Thyroid gland (tissue), 4 donors: ENCODE data around the gene CTSE. TPM values are rescaled to one million over a fixed set of nuclear protein-coding genes. Genes with fewer than 3 reads are reported as not detected.

Source experiments
- DNase-seq, 2 donors: peaks; one replicate each; pipeline ENCODE4 v3.0.0-alpha.2; 2019
- H3K27ac ChIP-seq, 3 donors: fragments of 200-600 bp; sonication (generic); 1 replicate in 2 of 3; 2 replicates in 1 of 3; pipeline ENCODE4 v1.5.1; 2016 to 2019; ENCODE audit warnings: mild to moderate bottlenecking in 1 of 3, moderate library complexity in 1 of 3
- H3K27me3 ChIP-seq: fragments of 200-600 bp; sonication (generic); one replicate; pipeline ENCODE4 v1.5.1; 2019
- H3K36me3 ChIP-seq, 2 donors: fragments of 200-600 bp; sonication (generic); one replicate each; pipeline ENCODE4 v1.5.1; 2016 to 2019
- H3K4me1 ChIP-seq, 2 donors: fragments of 200-600 bp; sonication (generic); one replicate each; pipeline ENCODE4 v1.5.1; 2017 to 2019
- H3K4me3 ChIP-seq, 3 donors: fragments of 200-600 bp; sonication (generic); replicated peaks in 1 of 3; 1 replicate in 2 of 3; 2 replicates in 1 of 3; pipeline ENCODE4 v1.5.1; 2016; ENCODE audit warnings: mild to moderate bottlenecking in 1 of 3
- H3K9me3 ChIP-seq: fragments of 200-600 bp; sonication (generic); one replicate; pipeline ENCODE4 v1.5.1; 2017
- CTCF ChIP-seq, 6 experiments: fragments of 200-600 bp in 3 of 6; fragments of 450-650 bp in 3 of 6; sonication (generic) in 3 of 6; IDR thresholded peaks; one replicate each; pipeline ENCODE4 v1.5.1; 2016 to 2019; ENCODE audit warnings: antibody characterized with exemption in 6 of 6, mild to moderate bottlenecking in 2 of 6, inconsistent platforms in 1 of 6, moderate library complexity in 1 of 6
- POLR2A ChIP-seq, 2 donors: fragments of 450-650 bp; IDR thresholded peaks; one replicate each; pipeline ENCODE4 v1.6.1; 2017; ENCODE audit warnings: antibody characterized with exemption in 2 of 2, mild to moderate bottlenecking in 2 of 2, moderate library complexity in 1 of 2
- WGBS, 2 donors: methylation state at CpG; one replicate each; pipeline ENCODE4 v1.1.5; 2017; 5-methylcytosine and 5-hydroxymethylcytosine counted together
- intact Hi-C: fragments of 100-400 bp; cut with DNase I; formaldehyde crosslinking; loops from one replicate; pipeline ENCODE4 v1.15.1; 2023
- total RNA-seq, 4 donors: library from RNA; depleted of rRNA; stranded (reverse); fragments of >200 nt; gene quantifications; one replicate each; pipeline ENCODE4 v1.2.3, GENCODE V29; 2016

The CTSE gene
- total RNA-seq, 4 donors from 2014 or later, result 3.6 to 38.2 (median 19.0) TPM

- Histone ChIP-seq H3K9me3 (no peaks in the 10 kb centered on the region), H3K27ac (peak overlapping the region in 2 of 3 donors; percentile 27 to 67), H3K27me3 (no peaks in the 10 kb centered on the region), H3K36me3 (no peaks in the 10 kb centered on the region), H3K4me1 (peaks cover 30 to 45% of the 10 kb centered on the region in 2 donors), H3K4me3 (no peak overlapping the region)
- no peak for TF ChIP-seq CTCF (IDR thresholded peaks at IDR 0.05)
- no peak for TF ChIP-seq POLR2A (IDR thresholded peaks at IDR 0.05)
- intact Hi-C loops, result loop anchor here (10.0 kb wide), 1 partner anchor 75 kb away; no protein-coding TSS in a partner anchor
- no peak for DNase-seq
- WGBS, 2 donors, result 75 to 80% methylated on average over 4 of the region's 4 CpGs
Observed at GRCh38 chr1:206030191-206030590, 6.5 kb upstream of the CTSE start.

- H3K27me3 ChIP-seq, result no peaks in the 10 kb centered on the region
- WGBS, 2 donors, result 11 to 16% methylated on average over 4 of the region's 4 CpGs
- intact Hi-C loops, result no loop called here
- no peaks in the 10 kb centered on the region for H3K36me3 ChIP-seq
- peak; percentile 92 to 93 for DNase-seq
- no peaks in the 10 kb centered on the region for H3K9me3 ChIP-seq
- no peak overlapping the region for H3K4me3 ChIP-seq
- H3K27ac ChIP-seq, result peak overlapping the region; percentile 27 to 67 (median 53)
- H3K4me1 ChIP-seq, result peaks cover 37 to 48% of the 10 kb centered on the region in 2 donors
- no peak for TF ChIP-seq CTCF (IDR thresholded peaks at IDR 0.05)
- no peak for TF ChIP-seq POLR2A (IDR thresholded peaks at IDR 0.05)
Observed at GRCh38 chr1:206029484-206029883, 5.8 kb upstream of the CTSE start.

GRCh38 chr1:206025283-206025820 is 1.7 kb upstream of the CTSE start:
- H3K4me3 ChIP-seq, result no peak overlapping the region
- H3K4me1 ChIP-seq, result peaks cover 61 to 67% of the 10 kb centered on the region in 2 donors
- no peaks in the 10 kb centered on the region for H3K9me3 ChIP-seq
- H3K27ac ChIP-seq, result peak overlapping the region; percentile 93 to 95 (median 93)
- H3K36me3 ChIP-seq, result no peaks in the 10 kb centered on the region
- H3K27me3 ChIP-seq, result no peaks in the 10 kb centered on the region
- intact Hi-C loops, result no loop called here
- TF ChIP-seq CTCF (IDR thresholded peaks at IDR 0.05) (peak in 1 of 6 experiments; percentile 6), POLR2A (IDR thresholded peaks at IDR 0.05) (no peak)
- DNase-seq, result peak; percentile 62 to 71
- 34 to 37% methylated on average over 3 of the region's 3 CpGs for WGBS, 2 donors

- Histone ChIP-seq H3K4me3 (no peak overlapping the region), H3K27ac (peak overlapping the region in 2 of 3 donors; percentile 93), H3K36me3 (no peaks in the 10 kb centered on the region), H3K27me3 (no peaks in the 10 kb centered on the region), H3K4me1 (peaks cover 36 to 48% of the 10 kb centered on the region in 2 donors), H3K9me3 (no peaks in the 10 kb centered on the region)
- DNase-seq, result peak; percentile 58 to 60
- TF ChIP-seq POLR2A (IDR thresholded peaks at IDR 0.05) (no peak), CTCF (IDR thresholded peaks at IDR 0.05) (no peak)
- 69 to 70% methylated on average over 7 of the region's 7 CpGs for WGBS, 2 donors
- intact Hi-C loops, result no loop called here
Observed at GRCh38 chr1:206022766-206023165, 929 bp downstream of the CTSE start.

GRCh38 chr1:206021626-206022365 is 1.9 kb downstream of the CTSE start:
- H3K27me3 ChIP-seq, result no peaks in the 10 kb centered on the region
- DNase-seq, result no peak
- no peaks in the 10 kb centered on the region for H3K9me3 ChIP-seq
- H3K4me3 ChIP-seq, result no peak overlapping the region
- H3K4me1 ChIP-seq, result peaks cover 36 to 48% of the 10 kb centered on the region in 2 donors
- TF ChIP-seq POLR2A (IDR thresholded peaks at IDR 0.05) (no peak), CTCF (IDR thresholded peaks at IDR 0.05) (no peak)
- H3K27ac ChIP-seq, result no peak overlapping the region
- no peaks in the 10 kb centered on the region for H3K36me3 ChIP-seq
- intact Hi-C loops, result no loop called here
- WGBS, 2 donors, result 79 to 85% methylated on average over 4 of the region's 4 CpGs
